ENCODE measurements around the gene CFH.
"Not testable (repeated sequence)": the region's sequence is repeated elsewhere in the genome, so short reads cannot be mapped to it uniquely, and the experiment has no call there.

Gene CFH

DNA sequence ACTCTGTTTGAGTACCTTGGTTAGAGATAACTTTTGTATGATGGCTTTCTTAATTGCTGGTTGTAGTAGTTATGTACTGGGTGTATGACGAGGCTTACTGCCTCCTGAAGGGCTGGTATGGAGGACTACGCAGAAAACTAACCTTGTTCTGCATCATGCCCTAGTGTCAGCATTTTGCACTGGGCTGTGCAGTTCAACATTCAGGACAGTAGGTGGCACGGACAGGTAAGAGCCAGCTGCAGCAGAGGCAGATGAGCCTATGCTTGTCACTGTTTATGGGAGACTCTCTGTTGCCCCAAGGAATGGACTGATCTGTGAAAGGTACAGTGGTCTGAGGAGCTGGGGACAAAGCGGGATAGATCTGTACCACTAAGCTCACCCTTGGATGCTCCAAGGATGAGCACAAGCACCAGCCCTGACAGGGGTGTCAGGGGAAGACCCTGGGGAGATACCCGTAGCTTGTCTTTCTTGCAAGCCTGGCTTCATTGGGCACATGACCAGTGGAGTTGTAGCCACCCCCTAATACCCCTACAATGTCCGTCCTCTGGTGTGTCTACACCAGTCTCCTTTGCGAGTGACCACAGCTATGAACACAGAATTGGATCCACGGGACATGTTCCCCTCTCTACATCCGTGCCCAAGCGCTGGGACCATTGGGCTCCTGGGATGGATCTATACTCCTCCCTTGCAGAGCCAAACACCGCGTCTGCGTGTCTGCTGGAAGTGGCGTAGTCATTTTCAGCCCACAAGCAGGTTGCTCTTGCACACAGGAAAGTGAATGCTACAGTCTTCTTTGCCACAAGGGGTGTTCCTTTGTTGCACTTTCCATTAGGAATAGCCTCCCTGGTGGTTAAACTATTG, 71.7 kb downstream of the CFH start:
- H3K36me3 ChIP-seq (ENCODE audit: control insufficient read depth, insufficient read depth, low read length): no peaks in the 10 kb centered on the region
- no peaks in the 10 kb centered on the region for H3K27me3 ChIP-seq (ENCODE audit: control insufficient read depth, insufficient read depth, low read length)
- no peak overlapping the region for H3K9ac ChIP-seq (ENCODE audit: low read length)
- no peaks in the 10 kb centered on the region for H3K9me3 ChIP-seq (ENCODE audit: control insufficient read depth, low read length)
- H3K4me1 ChIP-seq (ENCODE audit: control insufficient read depth, insufficient read depth, low read length): no peaks in the 10 kb centered on the region
- H3K4me3 ChIP-seq (ENCODE audit: low read length): no peak overlapping the region

DNA sequence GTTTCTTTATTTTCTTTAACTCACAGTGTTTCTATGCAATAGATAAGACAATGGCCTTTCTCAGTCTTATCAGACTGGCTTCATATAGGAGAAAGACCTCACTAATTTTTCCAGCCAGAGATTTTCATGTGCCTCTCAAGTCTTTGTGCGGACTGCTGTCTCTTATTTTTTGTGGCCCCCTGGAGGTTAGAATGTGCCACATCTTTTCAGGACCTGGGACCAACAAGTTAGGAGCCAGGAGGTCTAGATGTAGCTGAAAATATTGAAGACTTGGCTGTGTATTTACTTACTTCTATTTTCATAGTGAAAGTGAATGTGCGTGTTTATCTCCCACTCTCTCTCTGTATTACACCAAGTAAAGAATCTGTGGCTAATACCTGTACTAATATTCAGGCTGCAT, 80.7 kb downstream of the CFH start:
- H3K4me3 ChIP-seq (ENCODE audit: low read length): no peak overlapping the region
- H3K27me3 ChIP-seq (ENCODE audit: control insufficient read depth, insufficient read depth, low read length): no peaks in the 10 kb centered on the region
- H3K4me1 ChIP-seq (ENCODE audit: control insufficient read depth, insufficient read depth, low read length): no peaks in the 10 kb centered on the region

DNA sequence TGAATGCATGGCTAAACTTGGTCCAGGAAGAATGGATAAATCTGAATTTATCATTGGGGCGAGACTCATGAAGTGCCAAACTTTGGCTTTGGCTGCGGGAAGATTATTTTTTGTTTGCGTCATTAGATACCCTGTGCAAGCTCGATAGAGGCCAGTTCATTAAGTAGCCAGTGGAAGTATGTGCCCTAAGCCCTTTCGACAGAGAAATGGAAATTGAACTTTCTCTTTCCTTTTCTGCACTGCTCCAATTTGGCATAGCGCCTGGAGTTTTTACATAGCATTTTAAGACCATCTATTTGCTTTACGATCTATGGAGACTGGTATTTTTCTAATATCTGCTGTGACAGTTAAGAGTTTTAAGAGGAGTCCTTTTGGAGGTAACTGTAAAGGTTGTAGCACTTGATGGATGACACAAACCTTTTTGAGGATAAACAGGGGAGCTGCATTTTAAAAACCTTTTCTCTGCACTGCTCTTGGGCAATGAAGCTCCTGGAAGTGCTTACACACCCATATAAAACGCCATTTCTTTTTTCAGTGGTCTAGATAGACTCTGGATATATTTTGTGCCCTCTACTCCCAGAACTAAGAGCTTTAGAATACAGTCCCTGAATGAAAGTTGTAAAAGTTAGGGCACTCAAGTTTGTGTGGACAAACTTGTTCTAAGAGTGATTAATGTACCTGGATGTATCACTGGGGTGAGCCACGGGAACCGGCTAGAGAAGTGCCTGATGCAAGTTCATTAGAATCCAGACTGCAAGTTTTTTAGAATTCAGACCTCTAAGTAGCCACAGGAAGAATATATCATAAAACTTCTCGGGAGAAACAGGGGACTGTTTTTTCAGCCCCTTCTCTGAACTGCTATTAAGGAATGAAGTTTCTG, 81.5 kb downstream of the CFH start:
- no peak overlapping the region for H3K4me3 ChIP-seq (ENCODE audit: low read length)
- H3K36me3 ChIP-seq (ENCODE audit: control insufficient read depth, insufficient read depth, low read length): no peaks in the 10 kb centered on the region
- no peaks in the 10 kb centered on the region for H3K4me1 ChIP-seq (ENCODE audit: control insufficient read depth, insufficient read depth, low read length)
- H3K27me3 ChIP-seq (ENCODE audit: control insufficient read depth, insufficient read depth, low read length): no peaks in the 10 kb centered on the region
- no peak overlapping the region for H3K9ac ChIP-seq (ENCODE audit: low read length)
- H3K9me3 ChIP-seq (ENCODE audit: control insufficient read depth, low read length): no peaks in the 10 kb centered on the region

More for the DNA sequence above, 80.7 kb downstream of the CFH start:
- no peak overlapping the region for H3K9ac ChIP-seq (ENCODE audit: low read length)
- no peaks in the 10 kb centered on the region for H3K36me3 ChIP-seq (ENCODE audit: control insufficient read depth, insufficient read depth, low read length)
- H3K9me3 ChIP-seq (ENCODE audit: control insufficient read depth, low read length): no peaks in the 10 kb centered on the region

DNA sequence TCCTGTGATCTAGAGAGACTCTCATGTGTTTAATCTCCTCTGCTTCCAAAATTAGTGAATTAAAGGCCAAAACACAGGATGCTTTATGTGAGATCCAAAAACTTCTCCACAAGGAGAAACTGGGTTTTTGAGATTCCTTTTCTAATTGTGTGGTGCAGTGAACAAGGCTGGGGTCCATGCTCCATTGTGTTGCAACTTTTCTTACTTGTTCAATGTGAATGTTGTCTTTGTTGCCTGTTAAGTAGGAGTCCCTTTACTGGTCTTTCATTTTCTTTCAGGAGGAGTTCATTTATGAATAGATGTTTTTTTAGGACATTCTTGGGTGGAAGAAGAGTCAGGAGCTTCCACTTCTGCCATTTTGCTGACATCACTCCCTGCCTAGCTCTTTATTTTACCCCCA, 82.2 kb downstream of the CFH start:
- no peak overlapping the region for H3K9ac ChIP-seq (ENCODE audit: low read length)
- H3K4me3 ChIP-seq (ENCODE audit: low read length): no peak overlapping the region
- H3K27me3 ChIP-seq (ENCODE audit: control insufficient read depth, insufficient read depth, low read length): no peaks in the 10 kb centered on the region
- no peaks in the 10 kb centered on the region for H3K4me1 ChIP-seq (ENCODE audit: control insufficient read depth, insufficient read depth, low read length)
- H3K36me3 ChIP-seq (ENCODE audit: control insufficient read depth, insufficient read depth, low read length): no peaks in the 10 kb centered on the region
- H3K9me3 ChIP-seq (ENCODE audit: control insufficient read depth, low read length): no peaks in the 10 kb centered on the region

DNA sequence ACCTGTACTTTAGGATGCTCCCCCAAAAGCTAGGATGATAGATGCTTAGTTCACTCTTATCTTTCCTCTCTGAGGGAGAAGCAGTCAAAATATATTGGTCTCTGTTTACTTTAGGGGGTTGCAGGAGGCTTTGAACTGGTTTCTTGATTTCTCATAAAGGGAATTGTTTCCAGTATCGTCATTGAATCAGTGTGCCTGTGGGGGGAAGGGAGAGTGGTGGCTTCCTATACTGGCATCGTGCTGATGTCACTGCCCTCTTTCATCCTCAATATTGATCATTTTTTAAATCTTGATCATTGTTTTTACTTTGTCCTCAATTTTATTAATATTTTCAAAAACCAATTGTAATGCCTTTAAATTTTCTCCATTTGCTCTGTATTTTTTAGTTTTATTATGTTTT, 82.6 kb downstream of the CFH start:
- H3K4me3 ChIP-seq (ENCODE audit: low read length): no peak overlapping the region
- no peaks in the 10 kb centered on the region for H3K36me3 ChIP-seq (ENCODE audit: control insufficient read depth, insufficient read depth, low read length)
- no peaks in the 10 kb centered on the region for H3K27me3 ChIP-seq (ENCODE audit: control insufficient read depth, insufficient read depth, low read length)
- no peak overlapping the region for H3K9ac ChIP-seq (ENCODE audit: low read length)
- H3K9me3 ChIP-seq (ENCODE audit: control insufficient read depth, low read length): no peaks in the 10 kb centered on the region
- no peaks in the 10 kb centered on the region for H3K4me1 ChIP-seq (ENCODE audit: control insufficient read depth, insufficient read depth, low read length)

DNA sequence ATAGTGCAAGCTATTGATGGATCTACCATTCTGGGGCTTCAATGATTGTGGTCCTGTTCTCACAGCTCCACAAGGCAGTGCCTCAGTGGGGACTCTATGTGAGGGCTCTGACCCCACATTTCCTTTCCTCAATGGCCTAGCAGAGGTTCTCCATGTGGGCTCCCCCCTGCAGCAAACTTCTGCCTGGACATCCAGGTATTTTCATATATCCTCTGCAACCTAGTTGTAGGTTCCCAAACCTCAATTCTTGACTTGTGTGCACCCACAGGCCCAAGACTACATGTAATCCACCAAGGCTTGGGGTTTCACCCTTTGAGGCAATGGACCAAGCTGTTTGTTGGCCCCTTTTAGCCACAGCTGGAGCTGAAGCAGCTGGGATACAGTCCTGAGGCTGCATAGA, 86.9 kb downstream of the CFH start:
- H3K4me1 ChIP-seq (ENCODE audit: control insufficient read depth, insufficient read depth, low read length): no peaks in the 10 kb centered on the region
- H3K27me3 ChIP-seq (ENCODE audit: control insufficient read depth, insufficient read depth, low read length): no peaks in the 10 kb centered on the region
- H3K4me3 ChIP-seq (ENCODE audit: low read length): no peak overlapping the region
- H3K9ac ChIP-seq (ENCODE audit: low read length): no peak overlapping the region
- H3K9me3 ChIP-seq (ENCODE audit: control insufficient read depth, low read length): no peaks in the 10 kb centered on the region
- H3K36me3 ChIP-seq (ENCODE audit: control insufficient read depth, insufficient read depth, low read length): no peaks in the 10 kb centered on the region

DNA sequence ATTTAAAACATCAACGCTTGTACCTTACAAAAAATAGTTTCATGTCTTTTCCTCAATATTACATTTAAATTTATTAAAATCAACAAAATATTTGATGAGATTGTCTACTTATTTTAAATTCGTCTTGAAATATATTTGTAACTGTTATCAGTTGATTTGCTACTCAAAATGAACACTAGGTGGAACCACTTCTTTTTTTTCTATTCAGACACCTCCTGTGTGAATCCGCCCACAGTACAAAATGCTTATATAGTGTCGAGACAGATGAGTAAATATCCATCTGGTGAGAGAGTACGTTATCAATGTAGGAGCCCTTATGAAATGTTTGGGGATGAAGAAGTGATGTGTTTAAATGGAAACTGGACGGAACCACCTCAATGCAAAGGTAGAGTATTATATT, 91.4 kb downstream of the CFH start:
- not testable (repeated sequence) for H3K9ac ChIP-seq (ENCODE audit: low read length); H3K9me3 ChIP-seq (ENCODE audit: control insufficient read depth, low read length); H3K36me3 ChIP-seq (ENCODE audit: control insufficient read depth, insufficient read depth, low read length); H3K27me3 ChIP-seq (ENCODE audit: control insufficient read depth, insufficient read depth, low read length); H3K4me1 ChIP-seq (ENCODE audit: control insufficient read depth, insufficient read depth, low read length); H3K4me3 ChIP-seq (ENCODE audit: low read length)

DNA sequence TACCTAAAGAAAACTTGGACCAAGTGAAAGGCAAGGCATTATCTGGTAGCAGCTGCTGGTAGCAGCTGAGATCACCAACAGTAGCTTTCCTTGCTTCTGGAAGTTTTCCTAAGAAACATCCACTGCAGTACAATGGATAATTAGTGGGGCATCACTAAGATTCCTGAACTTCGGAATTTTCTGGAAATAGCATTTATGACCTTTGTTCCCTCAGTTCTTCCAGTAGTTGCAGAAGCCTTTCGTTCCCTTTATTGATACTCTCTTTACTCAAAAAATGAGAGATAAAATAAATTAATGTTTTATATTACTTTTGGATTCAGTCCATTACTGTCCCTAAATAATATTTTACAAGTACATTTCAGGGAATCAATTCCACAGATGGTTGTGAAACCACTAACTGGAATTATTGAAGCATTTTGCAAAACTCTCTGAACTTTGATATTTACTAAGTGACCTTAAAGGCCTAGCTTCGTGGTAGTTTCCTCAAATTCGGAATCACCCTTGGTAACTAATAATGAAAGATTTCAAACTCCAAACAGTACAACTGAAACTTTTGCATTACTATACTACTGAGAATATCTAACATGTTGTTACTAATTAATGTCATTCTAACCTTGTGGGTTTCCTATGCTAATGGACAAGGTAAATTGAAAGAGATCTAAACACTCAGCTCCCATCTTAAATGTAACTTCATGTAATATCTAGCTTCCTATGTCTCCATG, 113.3 kb downstream of the CFH start:
- not testable (repeated sequence) for H3K4me3 ChIP-seq (ENCODE audit: low read length); H3K9me3 ChIP-seq (ENCODE audit: control insufficient read depth, low read length); H3K4me1 ChIP-seq (ENCODE audit: control insufficient read depth, insufficient read depth, low read length); H3K9ac ChIP-seq (ENCODE audit: low read length); H3K27me3 ChIP-seq (ENCODE audit: control insufficient read depth, insufficient read depth, low read length); H3K36me3 ChIP-seq (ENCODE audit: control insufficient read depth, insufficient read depth, low read length)

DNA sequence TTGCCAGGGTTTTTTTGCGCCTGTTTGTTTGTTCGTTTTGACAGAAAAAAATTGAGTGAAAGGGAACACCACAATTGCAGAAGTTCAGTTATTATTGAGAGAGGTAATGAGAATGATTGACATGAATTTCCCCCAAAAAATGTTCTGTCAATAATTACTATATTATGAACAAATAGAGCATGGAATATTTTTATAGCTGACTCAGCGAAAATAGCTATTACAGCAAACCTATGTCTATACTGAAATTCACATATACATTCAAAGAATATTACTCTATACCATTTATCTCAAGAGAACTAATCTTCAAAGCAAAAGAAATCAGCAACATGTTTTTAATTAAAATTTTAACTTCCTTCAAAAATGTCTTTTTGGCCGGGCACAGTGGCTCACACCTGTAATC, 118.0 kb downstream of the CFH start:
- not testable (repeated sequence) for H3K9me3 ChIP-seq (ENCODE audit: control insufficient read depth, low read length); H3K27me3 ChIP-seq (ENCODE audit: control insufficient read depth, insufficient read depth, low read length); H3K36me3 ChIP-seq (ENCODE audit: control insufficient read depth, insufficient read depth, low read length); H3K4me3 ChIP-seq (ENCODE audit: low read length); H3K4me1 ChIP-seq (ENCODE audit: control insufficient read depth, insufficient read depth, low read length); H3K9ac ChIP-seq (ENCODE audit: low read length)

DNA sequence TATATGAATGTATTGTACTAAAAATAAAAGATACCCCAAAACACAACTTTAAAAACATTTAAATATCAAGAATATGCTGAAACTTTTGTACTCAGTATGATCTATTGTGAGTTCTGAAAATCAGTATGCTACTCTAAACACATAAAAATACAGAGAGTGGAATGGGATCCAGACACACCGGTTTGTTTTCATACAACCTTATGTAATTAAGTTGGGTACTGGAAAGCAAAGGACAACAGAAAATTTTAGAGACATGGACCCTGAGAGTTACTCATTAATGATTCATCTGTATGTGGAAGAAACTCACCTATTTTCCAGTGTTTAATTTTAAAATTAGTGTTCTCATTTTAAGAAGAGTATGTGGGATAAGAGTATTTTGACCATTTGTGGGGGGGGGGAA, 121.9 kb downstream of the CFH start:
- no peaks in the 10 kb centered on the region for H3K27me3 ChIP-seq (ENCODE audit: control insufficient read depth, insufficient read depth, low read length)
- no peak overlapping the region for H3K9ac ChIP-seq (ENCODE audit: low read length)
- no peaks in the 10 kb centered on the region for H3K4me1 ChIP-seq (ENCODE audit: control insufficient read depth, insufficient read depth, low read length)

DNA sequence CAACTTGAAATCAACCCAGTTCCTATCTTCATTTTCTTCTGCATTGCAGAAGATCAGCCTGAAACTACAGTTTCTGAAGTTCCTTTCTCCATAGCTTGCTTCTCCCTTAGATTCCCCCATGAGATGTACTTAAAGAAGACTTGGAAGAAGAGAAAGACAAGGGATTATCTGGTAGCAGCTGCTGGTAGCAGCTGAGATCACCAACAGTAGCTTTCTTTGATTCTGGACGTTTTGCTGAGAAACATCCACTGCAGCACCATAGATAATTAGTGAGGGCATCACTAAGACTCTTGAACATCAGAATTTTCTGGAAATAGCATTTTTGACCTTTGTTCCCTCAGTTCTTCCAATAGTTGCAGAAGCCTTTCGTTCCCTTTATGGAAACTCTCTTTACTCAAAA, 122.3 kb downstream of the CFH start:
- Histone ChIP-seq H3K27me3 (ENCODE audit: control insufficient read depth, insufficient read depth, low read length) (no peaks in the 10 kb centered on the region), H3K9ac (ENCODE audit: low read length) (no peak overlapping the region), H3K4me3 (ENCODE audit: low read length) (no peak overlapping the region), H3K9me3 (ENCODE audit: control insufficient read depth, low read length) (no peaks in the 10 kb centered on the region), H3K4me1 (ENCODE audit: control insufficient read depth, insufficient read depth, low read length) (no peaks in the 10 kb centered on the region), H3K36me3 (ENCODE audit: control insufficient read depth, insufficient read depth, low read length) (no peaks in the 10 kb centered on the region)

More for the DNA sequence above, 121.9 kb downstream of the CFH start:
- Histone ChIP-seq H3K36me3 (ENCODE audit: control insufficient read depth, insufficient read depth, low read length) (no peaks in the 10 kb centered on the region), H3K9me3 (ENCODE audit: control insufficient read depth, low read length) (no peaks in the 10 kb centered on the region), H3K4me3 (ENCODE audit: low read length) (no peak overlapping the region)

DNA sequence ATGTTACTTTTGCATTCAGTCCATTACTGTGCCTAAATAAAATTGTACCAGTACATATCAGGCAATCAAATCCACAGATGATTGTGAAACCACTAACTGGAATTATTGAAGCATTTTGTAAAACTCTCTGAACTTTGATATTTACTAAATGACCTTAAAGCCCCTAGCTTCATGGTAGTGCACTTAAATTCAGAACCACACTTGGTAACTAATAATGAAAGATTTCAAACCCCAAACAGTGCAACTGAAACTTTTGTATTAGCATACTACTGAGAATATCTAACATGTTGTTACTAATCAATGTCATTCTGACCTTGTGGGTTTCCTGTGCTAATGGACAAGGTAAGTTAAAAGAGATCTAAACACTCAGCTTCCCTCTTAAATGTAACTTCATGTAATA, 122.8 kb downstream of the CFH start, which contains the start of gene CFHR3:
CFHR3 (plus strand) TSS at position 238 of the 400 bp plus-strand sequence; CDS start at position 285, 47 bp downstream.
- no peaks in the 10 kb centered on the region for H3K27me3 ChIP-seq (ENCODE audit: control insufficient read depth, insufficient read depth, low read length)

More for the DNA sequence above, 122.8 kb downstream of the CFH start, which contains the start of gene CFHR3:
- H3K4me3 ChIP-seq (ENCODE audit: low read length): no peak within 1 kb of the TSS
- H3K4me1 ChIP-seq (ENCODE audit: control insufficient read depth, insufficient read depth, low read length): no peaks in the 10 kb centered on the region
- H3K36me3 ChIP-seq (ENCODE audit: control insufficient read depth, insufficient read depth, low read length): no peaks in the 10 kb centered on the region
- H3K9me3 ChIP-seq (ENCODE audit: control insufficient read depth, low read length): no peaks in the 10 kb centered on the region
- no peak within 1 kb of the TSS for H3K9ac ChIP-seq (ENCODE audit: low read length)
